NOMO-1 treated with DMSO at 0.1 percent for 48 hours (cell line): Measurements from ENCODE around the gene TECPR1.
A peak's percentile ranks its signal among the peaks of the same experiment; 100 is the strongest.

ENCODE experiments used
- DNase-seq: peaks from one replicate; lab custom pipeline; 2025; ENCODE audit not compliant: unreplicated experiment; lab: John Stamatoyannopoulos, UW

Gene TECPR1

DNA sequence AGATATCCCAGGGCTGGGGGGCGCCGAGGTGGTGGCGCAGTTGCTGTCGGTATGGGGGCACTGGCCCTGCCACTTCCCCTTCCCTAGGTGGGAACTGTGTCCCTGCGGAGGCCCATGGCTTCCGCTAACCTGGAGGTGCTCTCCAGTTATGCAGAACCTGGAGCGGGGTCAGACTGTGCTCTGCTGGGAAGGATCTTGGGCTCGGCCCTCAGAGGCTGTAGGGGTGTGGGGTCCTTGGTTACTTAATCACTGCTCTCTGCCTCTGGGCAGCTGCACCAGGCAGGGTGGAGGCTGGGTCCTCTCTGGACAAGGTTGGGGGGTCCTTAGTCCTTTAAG is 31.8 kb upstream of the TECPR1 start:
- DNase-seq, result no peak

DNA sequence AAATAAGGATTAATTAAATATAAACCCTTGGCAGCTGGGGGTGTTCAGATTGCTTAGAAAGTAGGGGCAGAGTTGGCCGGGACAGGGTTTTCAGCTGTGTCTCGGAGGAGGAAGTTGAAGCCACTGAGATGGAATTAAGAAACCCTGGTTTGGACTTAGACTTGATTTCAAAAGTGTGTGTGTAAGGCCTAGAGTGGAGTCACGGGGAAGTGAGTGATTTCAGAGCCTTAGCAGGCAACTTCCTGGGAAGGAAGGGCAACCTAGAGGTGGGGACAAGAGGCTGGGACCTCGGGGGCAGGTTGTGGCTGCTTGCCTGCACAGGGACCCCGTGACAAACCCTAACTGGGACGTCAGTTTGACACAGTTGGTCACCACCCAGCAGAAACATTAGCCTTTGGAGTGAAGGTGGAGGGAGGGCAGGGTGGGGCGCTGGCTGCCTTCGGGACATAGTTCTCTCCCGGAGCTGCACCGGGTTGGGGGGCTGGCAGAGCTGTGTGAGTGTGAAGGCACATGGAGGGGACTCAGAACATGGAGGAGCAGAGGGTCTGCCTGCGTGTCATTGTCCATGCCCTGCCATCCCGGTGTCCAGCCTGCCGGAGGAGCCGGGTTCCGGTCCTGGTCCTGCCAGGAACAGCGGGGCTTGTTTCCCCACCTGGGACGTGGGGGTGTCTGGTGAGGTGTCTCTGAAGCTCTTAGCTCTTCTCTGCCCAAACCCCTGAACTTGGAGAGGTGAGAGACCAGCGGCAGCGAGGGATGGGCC is 31.3 kb upstream of the TECPR1 start:
- peak; percentile 97 for DNase-seq

DNA sequence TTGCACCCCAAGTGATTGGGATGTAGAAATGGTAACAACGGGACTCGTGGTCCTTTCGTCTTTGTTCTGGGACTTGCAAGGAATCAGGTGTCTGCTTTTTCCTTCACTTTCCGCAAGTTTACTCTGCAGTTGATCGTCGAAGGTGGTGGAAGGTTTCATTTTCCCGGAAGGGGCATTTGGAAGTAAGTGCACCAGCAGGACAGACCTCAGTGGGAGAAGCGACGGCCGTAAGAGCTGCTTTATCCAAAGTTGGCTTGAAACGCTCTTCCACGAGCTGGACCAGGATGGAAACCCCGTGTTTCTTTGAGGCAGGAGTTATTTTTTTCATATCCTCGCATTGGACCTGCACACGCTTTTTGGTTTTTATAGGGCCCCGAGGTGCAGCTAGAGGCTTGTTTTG is 30.7 kb upstream of the TECPR1 start:
- no peak for DNase-seq

DNA sequence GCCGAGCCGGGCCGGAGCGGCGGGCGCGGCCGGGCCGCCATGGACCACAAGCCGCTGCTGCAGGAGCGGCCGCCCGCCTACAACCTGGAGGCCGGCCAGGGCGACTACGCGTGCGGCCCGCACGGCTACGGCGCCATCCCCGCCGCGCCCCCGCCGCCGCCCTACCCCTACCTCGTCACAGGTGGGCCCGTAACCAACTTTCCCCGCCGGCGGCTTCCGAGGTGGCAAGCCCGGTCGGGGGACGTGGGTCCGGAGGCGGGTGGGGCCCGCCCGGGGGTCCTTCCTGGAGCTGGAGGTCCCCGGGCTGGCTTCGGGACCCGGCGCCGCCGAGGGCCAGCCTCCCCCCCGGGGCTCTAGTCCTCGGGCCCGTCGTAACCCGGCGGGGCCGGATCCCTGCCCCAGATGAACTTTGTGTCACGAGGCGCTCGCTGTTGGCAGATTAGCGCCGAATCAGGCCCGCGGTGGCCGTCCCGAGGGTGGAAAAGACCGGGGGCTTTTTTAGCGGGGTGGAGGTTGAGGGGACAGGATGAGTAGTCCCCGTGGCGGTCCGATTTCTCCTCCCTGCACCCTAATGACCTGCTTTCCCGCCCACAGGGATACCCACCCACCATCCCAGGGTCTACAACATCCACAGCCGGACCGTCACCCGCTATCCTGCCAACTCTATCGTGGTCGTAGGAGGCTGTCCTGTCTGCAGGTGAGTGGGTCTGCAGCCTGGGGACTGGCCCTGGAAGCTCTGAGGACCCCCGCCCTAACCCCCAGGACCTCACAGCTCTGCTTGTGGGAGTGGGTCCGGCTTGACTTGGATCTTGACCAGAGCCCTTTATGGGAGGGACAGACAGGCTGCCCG is 29.9 kb upstream of the TECPR1 start:
- DNase-seq, result peak; percentile 9

DNA sequence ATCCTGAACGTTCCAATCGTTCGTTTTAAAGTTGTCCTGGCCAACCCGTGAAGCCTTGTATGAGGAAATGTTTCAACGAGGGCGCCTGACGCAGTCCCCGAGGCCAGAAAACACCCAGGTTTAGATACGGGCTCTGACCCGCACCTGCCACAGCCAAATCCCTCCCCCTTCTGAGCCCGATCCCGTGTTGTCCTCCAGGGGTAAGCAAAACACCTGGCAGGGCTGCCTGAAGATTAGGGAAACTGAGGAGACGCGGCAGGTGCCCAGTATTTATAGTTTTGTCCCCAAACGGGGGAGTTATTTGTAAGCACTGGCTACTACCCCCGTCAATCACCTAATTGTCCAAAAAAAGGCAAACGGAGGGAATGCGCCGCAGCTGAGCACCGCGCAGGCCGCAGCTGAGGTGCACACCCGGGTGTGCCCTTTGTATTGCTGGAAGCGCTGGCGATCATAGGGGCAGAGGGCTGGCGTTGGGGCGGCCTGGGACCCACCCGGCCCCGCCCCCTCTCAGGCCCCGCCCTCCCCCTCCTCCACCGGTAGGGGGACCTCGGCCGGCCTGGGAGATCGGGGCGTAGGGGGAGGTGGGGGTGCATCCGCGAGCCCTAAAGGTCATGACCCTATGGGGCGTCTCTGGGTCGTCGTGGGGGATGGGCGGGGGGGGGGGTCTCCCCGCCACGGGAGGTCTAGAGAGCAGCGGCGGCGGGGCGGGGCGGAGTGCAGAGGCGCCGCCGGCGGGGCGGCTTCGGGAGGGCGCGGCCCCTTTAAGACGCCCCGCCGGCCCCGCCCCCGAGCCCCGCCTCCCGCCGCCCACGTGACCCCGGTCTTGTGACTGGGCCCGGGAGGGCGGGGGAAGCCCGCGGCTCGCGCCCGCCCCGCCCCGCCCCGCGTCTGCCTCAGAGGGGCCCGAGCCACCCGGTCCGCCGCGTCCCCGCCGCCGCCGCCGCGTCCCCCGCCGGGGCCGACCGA is 29.0 kb upstream of the TECPR1 start, which contains the start of gene BRI3:
TSS of gene BRI3 (plus strand) at position 896 of the 966 bp plus-strand sequence. CDS start 110 bp downstream, outside the sequence.
- peak; percentile 93 for DNase-seq

DNA sequence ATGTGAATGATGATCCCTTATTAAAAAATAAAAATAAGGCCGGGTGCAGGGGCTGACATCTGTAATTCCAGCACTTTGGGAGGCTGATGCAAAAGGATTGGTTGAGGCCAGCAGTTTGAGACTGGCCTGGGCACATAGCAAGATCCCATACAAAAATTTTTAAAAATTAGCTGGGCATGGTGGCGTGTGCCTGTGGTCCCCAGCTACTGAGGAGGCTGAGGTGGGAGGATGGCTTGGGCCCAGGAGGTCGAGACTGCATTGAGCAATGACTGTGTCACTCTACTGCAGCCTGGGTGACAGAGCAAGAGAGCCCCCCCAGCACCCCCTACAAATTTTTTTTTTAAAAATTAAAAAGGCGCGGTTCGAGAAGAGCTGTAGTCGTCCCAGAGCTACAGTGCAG is 28.3 kb upstream of the TECPR1 start:
- no peak for DNase-seq

DNA sequence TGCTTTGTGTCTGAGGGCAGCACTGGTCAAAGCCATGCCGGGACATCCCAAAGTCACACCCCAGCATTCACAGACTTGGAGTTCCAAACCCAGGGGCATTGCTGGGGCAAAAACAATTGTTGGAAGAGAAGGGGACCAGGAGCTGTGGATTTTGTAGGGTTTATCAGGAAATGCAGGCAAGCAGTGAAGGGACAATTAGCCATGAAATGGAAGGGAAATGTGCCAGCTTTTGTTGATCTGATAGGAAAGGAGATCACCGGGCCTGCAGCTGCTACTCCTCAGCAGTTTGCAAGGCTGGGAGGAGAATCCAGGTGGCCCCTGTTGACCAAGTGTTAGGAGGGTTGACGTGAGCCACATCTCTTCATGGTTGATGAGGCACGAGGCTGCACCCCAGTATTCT is 26.9 kb upstream of the TECPR1 start:
- DNase-seq, result no peak

DNA sequence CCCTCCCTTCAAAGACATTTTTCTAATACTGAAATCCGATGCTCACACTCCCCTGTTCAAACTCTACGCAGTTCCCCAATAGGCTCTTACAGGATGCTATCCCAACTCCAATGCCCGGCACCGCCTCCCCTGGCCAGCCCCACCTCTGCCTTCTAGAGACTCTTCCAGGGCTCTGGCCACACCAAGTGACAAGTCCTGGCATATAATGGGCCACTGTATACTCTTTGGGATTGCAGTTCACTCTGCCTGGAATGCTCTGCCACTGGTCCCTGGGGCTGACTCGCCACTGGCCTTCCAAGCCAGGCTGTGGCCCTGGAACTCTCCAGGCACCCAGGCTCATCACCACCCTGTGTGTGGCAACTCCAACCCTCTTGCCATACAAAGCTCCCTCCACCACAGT is 26.4 kb upstream of the TECPR1 start:
- DNase-seq, result no peak

DNA sequence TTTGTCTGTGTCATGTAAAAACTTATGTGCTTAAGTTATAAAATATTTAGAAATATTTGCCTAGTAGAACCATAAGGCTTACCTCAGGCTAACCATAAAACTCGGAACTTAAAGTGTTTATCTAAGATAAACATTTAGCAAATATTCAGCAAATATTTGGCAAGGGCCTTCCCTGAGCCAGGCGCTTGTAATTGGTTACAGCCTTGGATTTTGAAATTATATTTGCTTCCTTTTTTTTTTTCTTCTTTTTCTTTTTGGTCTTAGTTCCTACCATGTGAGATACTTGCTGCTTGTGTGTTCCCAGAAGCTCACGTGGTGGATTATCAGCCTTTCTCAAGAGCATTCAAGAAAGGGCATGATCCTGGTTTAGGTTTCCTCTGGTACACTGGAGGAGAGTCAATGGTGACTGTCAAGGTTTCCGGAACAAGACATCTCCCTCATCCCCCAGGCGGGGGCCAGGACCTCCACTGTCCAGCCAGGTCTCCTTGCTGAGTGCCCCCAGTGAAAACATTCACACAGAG is 24.3 kb upstream of the TECPR1 start:
- peak; percentile 89 for DNase-seq

DNA sequence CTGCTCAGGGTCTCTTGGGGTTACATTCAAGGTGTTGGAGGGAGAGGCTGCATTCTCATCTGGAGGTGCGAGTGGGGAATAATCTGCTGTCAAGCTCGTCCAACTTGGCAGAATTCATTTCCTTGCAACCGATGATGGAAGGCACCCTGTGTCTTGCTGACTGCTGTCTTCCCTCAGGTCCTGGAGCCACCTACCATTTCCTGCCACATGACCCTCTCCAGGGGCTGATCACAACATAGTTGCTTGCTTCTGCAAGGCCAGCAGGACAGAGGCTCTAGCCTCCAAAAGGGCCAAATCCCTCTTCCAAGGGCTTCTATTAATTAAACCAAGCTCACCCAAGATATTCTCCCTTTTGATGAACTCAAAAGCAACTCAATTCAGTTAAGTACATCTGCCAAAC is 15.3 kb upstream of the TECPR1 start:
- DNase-seq, result no peak

DNA sequence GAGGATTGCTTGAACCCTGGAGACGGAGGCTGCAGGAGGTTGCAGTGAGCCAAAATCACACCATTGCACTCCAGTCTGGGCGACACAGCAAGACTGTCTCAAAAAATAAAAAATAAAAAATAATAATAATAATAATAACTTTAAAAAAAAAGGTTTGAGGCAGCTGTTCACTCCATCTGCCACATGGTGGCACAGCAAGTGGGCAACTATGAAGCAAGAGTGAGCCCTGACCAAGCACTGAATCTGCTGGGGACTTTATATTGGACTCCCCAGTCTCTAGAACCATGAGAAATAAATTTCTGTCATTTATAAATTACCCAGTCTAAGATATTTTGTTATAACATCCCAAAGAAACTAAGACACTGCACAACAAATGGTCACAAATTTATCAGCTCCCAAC is 14.8 kb upstream of the TECPR1 start:
- DNase-seq, result no peak

DNA sequence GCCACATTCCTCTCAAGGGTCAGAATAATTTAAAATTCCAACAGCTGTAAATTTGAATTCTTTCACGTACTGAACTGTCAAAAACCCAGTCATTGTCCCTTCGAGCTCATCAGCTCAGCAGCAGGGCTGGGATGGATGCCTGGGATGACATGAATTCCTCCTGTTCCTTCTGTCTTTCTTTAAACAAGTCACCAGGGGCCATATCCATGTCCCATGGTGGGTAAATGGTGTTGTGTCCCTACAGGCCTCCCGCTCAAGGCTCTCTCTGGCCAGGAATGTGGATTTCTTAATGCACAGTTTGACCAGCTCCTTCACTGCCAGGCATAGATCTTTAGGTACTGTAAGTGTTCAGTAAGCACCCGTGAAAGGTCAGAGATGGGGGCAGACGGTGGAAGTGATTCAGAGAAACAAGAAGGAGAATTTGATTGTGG is 13.8 kb upstream of the TECPR1 start:
- DNase-seq, result no peak

DNA sequence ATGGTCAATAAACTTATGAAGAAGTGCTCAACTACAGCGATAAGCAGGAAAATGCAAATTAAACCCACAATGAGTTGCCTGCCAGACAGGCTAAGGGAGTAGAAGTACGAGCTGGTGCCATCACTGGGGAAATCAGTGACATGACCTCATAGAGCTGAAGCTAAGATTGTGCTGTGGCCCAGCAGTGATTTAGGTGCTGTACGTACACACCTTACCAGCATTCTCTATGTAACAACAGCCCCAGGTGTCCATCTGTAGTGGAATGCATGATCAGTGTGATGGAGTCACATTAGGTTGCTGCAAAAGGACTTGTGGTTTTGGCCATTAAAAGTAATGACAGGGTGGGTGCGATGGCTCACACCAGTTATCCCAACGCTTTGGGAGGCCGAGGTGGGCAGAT is 5.7 kb upstream of the TECPR1 start:
- DNase-seq, result no peak

DNA sequence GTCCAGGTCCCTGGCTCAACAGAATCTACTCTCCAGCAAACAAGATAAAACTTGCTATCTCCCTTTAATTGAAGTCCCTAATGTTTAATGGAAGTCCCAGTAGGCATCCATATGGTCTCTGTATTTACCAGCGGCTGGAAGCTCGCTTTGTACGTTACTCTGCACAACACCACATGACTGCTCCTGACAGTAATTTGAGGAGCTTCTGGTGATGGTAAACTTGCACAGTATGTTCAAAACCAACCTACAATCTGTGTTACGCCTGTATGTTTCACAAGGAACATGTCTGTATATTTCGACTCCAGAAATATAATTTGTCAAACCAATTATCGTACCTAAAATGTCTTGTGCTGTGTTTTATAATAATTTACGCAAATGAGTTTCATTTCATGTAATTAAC is 4.4 kb upstream of the TECPR1 start:
- no peak for DNase-seq

DNA sequence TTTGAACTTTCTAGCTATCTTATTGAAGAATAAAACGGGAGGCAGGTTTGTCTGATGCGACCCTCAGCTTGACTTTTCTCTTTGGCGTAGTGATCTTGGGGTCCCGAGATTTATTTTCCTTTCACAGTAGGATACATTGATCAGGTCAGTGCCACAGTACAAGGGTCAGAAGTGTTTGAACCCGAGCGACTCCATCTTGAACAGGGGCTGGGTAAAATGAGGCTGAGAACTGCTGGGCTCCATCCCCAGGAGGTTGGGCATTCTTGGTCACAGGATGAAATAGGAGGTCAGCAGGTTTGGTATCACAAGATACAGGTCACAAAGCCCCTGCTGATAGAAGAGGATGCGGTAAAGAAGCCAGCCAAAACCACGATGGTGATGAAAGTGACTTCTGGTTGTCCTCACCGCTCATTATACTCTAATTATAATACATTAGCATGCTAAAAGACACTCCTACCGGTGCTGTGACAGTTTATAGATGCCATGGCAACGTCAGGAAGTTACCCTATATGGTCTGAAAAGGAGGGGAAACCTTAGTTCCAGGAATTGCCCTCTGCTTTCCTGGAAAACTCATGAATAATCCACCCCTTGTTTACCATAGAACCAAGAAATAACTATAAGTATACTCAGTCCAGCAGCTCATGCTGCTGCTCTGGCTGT is 3.0 kb upstream of the TECPR1 start:
- DNase-seq, result no peak

DNA sequence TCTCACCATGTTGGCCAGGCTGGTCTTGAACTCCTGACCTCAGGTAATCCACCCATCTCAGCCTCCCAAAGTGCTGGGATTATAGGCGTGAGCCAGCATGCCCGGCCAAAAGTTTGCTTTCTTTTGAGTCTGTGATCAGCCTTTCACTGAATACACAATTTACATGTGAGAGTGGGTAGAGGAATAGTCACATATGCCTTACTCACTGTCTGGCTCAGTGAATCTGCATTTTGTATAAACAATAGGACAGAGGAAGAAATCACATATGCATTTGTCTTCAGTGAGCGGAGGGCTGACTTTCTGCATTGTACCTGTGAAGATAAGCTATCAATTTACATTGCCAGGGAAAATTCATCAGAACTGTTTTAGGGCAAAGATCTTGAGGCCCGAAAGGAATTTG is 2.5 kb upstream of the TECPR1 start:
- no peak for DNase-seq

DNA sequence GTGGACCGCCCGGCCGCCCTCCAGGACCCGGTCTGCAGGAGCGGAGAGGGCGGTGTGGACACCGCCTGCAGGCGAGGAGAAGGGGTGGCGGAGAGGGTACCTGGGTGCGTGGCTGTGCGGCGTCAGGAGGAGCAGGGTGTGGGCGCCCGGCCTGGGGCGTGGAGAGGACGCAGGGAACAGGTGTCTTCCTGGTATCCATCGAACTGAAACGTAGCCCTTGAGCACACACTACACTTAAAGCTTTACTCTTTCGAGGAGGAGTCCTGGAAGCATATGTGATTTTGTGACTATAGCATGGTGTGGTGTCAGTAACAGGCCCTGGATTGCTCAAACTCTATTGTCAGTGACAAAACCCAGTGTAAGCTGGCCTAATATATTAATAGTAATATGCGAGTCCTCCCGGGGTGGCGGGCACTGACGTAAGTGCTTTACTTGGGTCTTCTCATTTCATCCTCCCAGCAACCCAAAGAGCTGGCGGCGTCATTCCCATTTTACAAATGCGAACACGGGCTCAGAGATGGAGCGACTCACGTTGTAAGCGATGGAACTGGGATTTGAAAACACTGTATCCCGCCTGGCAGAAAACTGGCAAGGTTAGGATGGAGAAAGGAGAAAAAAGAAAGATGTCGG is 508 bp upstream of the TECPR1 start:
- no peak for DNase-seq

DNA sequence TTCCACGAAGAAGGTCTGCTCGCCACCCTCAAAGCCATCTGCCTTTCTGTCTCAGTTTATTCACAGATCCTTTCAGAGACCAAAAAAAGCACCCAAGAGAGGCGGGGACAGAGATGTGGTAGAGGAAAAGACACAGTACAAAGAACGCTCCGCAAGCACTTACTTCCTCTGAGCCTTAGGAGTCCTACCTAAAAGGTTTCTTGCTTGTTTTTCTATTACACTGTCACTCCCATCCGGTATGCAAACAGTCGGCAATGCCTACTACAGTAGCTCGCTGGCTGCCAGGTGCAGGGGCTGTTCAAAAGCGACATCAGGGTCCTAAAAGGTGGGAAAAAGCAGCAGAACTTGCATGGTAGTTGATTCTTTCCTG is 816 bp downstream of the TECPR1 start:
- DNase-seq, result peak; percentile 53

DNA sequence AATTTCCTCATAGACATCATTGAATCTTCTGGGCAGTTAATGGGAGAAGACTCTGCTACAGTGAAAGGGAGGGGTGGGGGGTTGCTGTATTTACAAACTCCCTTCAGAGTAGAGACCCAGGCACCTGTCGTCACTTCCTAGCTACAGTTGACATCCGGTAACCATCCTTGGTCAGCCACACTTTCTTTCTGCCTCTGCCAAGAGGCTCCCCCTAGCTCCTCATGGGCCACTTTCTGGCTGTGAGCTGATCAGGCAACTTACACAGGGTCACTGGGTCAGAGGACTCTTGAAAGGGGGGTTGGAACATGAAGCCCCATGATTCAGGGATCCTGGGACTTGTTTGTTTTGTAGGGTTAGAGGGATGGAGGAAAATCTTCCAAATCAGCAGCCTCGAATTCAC is 1.2 kb downstream of the TECPR1 start:
- DNase-seq, result no peak

DNA sequence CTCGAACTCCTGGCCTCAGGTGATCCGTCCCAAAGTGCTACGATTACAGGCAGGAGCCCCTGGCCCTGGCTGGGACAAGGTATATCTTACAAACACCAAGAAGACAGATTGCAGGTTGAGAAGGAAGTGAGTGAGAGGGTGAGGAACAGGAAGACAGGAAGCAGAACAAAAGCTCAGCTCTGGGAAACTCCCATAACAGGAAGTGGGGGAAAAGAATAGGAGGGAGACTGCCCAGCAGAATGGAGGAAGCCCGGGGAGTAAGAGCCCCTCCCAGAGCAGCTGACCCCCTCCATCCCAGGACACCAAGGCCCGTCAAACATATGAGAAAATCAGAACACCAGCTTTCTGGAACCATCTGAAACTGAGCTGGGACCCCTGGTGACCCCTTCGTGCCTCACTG is 2.9 kb downstream of the TECPR1 start:
- DNase-seq, result peak; percentile 23
